GM18868 (cell line): ENCODE measurements around the gene SDK2.

Experiments used
- ATAC-seq: cut with Tn5 transposase; IDR thresholded peaks from one replicate; pipeline ENCODE4 v1.9.1; 2021; ENCODE audit warnings: mild to moderate bottlenecking, moderate library complexity; ENCODE audit not compliant: unreplicated experiment

Gene SDK2

DNA sequence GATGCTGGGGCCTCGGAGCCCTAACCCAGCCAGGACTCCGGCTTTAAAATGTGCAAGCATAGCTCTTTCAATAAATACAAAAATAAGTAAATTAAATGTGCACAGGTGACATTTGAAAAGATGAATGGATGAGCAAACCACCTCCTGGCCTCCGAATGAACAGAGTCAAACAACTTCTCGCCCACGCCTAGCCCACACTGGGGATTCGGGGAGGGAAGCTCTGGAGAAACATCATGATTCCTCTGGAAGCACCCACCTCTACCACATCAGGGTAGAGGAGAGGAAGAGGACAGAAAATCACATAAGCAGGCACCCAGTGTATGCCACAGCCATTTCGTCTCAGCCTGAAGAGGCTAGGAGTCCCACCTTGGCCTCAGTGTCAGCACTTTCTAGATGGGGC, 105.8 kb downstream of the SDK2 start:
- ATAC-seq, result no peak

DNA sequence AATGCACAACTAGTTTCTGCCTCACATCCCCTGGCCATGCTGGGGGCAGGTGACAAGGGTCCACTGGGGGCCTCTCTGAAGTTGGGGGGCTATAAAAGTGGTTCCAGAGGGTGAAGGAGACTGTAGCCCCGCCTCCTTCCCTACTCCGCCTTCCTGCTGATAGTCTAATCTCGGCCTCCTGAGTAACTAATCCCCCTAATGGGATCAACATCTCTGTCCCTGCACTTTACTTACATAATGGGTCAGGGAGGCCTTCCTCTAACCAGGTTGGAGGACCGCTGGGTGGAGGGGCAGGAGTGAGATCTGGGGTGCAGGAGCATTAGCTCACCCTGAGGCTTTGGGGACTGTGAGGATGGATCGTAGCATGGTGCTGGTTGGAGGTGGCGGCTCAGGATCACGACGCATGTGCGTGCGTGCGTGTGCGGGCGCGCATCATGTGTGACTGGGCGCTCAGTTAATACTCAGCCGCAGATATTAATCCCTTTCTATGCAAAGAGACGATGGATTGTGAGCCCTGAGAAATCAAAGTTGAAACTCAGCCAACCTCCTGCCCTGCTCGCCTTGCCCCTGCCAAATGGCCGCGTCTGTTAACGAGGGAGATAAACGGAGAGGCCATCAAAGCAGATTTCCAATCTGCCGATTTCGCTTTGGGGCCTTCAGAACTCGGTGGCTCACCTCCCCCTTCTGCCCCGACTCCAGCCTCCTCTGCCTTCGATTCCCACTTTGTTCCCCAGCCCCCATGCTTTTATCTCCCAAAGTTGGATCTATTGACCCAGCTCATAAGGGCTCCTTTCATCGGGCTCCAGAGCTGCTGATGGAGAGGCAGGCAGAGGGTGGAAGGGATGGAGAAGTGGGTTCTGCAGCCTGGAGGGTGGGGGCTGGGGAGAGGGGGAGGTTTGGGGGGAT, 107.3 kb downstream of the SDK2 start:
- ATAC-seq, result no peak

DNA sequence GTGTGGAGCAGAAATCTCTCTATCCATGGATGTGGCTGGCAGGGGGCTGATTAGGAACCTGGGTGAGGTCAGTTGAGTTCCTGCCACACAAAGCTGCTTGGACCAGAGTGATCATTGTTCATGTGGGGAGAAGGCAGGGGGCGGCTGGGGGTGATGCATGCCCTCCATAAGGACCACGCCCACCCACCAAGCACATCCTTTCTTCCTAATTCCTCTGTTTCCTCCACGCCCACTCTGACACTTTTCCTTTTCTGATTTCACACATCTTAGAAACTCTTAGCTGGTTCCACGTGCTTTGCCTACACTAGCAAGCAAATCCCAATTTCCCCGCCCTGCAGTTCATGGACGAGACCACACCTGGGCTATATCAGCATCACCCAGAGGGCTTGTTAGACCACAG, 108.5 kb downstream of the SDK2 start:
- no peak for ATAC-seq

- ATAC-seq, result no peak
These were observed 109.9 kb downstream of the SDK2 start for GRCh38 chr17:73534209-73534909.

- no peak for ATAC-seq
These were observed 110.5 kb downstream of the SDK2 start for GRCh38 chr17:73533781-73534180.

DNA sequence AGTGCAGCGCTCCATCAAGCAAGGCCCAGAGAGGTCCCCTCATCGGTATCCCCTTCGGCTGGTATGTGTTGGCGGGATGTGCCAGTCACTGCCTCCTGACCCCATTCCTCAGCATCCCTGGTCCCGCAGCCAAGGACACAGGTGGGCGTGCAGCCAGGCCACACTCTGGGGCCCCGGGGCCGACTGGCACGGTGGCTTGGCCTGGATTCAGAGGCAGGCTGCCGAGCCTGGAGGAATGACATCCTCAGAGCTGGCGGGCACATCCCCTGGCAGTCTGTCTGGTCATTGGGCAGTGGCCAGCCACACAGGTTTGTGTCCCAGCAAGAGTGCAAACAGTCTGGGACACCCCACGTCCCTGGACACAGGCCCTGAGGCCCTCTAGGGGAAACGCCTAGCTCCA, 111.1 kb downstream of the SDK2 start:
- no peak for ATAC-seq

DNA sequence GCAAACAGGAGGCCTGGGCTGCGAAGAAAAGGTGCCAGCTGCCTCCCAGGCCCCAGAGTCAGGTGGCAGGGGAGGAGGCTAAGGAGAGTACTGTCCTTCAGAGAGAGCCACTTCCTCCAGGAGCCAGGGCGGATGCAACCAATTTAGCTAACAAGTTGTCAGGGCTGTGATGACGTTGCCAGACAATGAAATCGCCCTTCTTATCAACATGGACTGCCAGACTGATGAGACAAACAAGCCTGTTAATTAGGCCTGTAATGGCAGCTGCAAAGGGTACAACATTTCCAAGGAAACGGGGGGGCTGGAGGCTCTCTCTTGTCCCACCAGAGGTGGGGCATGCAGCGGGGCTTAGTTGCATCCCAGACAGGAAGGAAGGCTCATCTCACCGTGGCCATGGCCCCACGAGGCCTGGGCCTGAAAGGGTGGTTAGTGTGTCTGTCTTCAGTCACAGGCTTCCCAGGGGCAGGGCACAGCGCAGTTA, 111.8 kb downstream of the SDK2 start:
- ATAC-seq, result no peak

- ATAC-seq, result no peak
These were observed 113.1 kb downstream of the SDK2 start for GRCh38 chr17:73531158-73531557.

DNA sequence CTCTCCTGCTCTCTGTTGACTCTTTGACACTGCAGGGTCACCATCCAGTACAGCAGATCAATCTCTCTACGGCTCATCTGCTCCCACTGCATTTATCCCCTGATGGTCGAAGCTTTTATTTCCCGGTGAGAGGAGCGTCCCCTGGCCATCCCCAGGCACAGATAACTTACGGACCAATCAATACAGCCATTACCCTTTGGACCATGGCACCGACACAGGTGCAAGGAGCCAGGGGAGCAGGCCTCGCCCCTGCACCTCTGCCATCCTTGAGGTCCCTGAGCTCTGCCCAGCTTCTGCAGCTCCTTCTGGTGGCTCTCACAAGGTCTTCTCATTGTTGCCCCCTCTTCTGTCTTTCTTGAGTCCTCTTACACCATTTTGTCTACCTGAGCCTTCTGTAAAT, 115.6 kb downstream of the SDK2 start:
- ATAC-seq, result no peak

- no peak for ATAC-seq
These were observed 117.3 kb downstream of the SDK2 start for GRCh38 chr17:73526952-73527351.

DNA sequence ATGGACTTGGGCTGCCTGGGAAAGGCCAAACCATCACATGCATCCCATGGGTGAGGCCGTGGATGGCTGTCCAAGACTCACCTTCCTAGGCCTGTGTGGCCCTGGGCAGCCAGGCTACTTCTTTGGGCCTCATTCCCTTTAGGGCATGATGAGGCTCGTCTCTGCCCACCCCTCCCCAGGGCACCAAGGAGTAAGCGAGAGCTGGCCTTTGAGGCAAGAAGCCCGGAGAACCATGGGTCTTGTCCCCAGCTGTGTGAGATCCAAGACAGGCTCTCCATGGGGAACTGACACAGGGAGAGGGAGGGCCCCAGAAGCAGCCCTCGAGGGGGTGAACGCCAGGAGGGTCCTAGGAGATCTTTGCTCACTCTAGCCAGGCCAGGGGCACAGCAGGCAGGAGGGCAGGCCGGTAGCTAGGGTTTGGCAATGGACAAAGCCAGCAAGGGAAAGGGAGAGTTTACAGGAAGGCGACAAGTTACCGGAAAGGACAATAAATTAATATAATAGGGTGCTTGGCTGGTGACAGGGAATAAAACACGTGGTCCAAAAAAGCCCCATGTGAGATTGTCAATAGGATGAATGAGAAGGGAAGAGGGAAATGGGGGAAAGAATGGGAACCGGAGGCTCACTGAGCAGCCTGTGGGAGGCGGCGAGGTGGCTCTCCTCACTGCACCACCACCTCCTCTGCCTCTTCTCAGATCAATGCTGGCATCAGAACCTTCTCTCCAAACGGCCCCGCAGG, 119.1 kb downstream of the SDK2 start:
- no peak for ATAC-seq

GRCh38 chr17:73522696-73523095, 121.5 kb downstream of the SDK2 start:
- no peak for ATAC-seq

GRCh38 chr17:73522107-73522506, 122.1 kb downstream of the SDK2 start:
- ATAC-seq, result no peak

DNA sequence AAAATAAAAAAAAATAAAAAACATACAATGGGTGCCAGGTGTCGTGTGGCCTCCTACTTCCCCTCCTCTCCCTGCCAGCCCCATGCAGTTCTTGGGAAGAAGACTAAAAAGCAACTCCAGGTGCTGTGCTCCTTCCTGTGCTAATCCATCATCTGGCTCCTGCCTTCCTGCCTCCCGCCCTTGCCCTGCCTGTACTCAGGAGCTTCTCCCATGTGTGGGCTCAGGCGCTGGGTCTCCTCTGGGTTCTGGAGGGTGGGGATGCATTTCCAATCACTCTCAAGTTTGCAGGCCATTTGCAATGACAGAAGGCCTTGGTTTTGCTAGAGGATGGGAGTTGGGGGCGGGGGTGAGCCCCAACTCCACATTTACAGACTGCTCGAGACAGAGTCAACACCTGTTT, 122.9 kb downstream of the SDK2 start:
- ATAC-seq, result no peak

GRCh38 chr17:73520369-73520761, 123.9 kb downstream of the SDK2 start:
- ATAC-seq, result no peak

- no peak for ATAC-seq
These were observed 124.4 kb downstream of the SDK2 start for GRCh38 chr17:73519714-73520368.

DNA sequence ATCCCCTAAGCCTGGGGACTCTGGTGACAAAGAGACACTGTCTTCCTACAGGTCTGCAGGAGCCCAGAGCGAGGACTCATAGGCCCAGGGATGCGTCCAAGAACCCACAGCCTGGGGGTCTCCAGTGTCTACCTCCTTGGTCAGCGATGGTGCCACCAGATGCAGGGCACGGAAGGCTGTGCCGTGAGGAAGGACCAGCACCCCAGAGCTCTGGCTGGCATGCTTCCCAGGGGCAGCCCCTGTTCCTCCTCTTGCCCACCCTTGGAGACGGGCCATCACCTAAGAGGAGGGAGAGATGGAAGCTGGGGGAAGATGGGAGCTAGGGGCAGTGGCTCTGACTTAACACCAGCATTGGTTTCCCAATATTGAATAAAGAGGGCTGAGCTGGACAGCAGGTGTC, 125.2 kb downstream of the SDK2 start:
- ATAC-seq, result no peak

DNA sequence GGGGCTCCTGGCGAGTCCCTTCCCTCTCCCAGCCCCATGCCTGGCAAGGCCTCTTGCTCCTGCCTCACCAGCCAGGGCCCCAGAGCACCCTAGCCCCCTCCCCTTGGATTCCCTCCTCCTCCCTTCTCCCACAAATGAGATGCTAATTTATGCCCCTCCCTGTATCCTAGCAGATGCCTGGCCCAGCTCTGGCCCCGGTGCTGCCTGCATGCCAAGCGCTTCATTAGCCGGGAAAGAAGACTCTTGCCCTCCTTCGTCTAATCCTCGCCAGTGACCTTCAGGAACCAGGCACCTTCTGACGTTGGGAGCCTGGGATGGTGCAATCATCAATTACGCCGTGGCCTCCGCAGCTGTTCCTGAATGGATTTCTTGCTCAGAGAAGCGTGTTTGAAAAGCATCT, 127.8 kb downstream of the SDK2 start:
- ATAC-seq, result no peak

DNA sequence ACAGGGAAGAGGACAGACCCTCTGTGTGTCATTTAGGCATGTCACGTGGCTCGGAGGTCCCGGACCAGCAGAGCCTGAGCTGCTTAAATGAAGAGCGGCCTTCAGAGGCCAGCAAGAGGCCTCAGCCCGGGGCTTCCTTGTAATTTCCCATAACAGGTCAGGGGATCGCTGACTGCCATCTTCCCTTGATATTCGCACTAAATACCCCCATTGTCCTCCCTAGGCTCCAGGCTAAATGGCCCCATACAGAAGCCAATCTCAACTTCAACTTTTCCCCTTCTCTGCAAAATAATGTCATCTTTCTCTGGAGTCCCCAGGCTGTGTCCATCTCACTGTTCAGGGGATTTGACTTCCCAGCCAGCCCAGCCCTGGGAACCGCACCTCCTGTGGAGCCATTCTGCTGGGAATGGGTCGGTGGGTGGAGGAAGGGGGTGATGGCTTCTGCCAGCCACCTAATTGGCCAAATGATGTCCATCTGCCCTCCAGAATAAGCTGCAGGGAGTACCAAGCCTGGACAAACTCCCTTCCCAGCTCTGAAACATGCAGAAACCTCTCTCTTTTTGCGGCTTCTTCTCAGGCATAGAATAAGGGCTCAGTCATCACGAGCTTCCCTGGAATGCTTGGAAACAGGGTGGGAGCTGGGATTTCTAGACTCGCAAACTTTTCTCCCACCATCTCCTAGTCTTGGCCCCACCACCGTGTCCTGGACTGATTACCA, 129.9 kb downstream of the SDK2 start:
- no peak for ATAC-seq

DNA sequence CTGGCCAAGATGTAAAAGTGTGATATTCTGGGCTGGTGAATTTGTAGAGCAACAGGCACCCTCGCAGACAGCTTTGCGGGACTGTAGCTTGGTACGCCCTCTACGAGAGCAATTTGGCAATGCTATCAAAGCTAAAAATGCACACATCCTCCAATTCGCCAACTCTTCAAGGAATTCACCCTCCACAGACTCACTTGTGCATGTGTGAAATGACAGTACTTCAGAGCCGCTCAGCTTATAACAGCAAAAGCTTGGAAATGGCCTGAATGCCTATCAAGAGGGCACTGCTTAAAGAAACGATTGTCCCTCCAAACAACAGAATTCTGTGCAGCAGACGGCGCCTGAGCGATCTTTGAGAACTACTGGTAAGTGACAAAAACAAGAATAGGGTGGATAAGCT, 130.8 kb downstream of the SDK2 start:
- ATAC-seq, result no peak
